ENCODE measurements around the gene TBC1D19.
"Not testable (repeated sequence)": the region's sequence is repeated elsewhere in the genome, so short reads cannot be mapped to it uniquely, and the experiment has no call there.

Gene TBC1D19

DNA sequence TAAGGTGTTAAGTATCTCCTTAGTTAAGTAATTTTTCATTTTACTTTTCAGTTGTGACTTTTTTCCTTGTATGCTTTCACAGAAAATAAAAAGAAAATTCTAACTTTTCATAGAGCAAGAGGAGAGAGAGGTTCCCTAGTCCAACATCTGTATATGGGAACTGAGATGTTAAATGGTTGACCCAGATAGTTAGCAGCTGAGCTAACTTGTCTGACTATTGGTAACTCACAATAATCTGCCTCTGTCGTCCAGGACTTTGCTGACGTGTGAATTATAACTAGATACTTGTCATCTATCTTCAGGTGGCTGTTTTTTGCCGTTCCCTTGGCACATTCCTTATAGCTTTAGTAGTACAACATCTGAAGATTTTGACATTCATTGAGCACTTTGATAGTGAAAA lies 29.9 kb downstream of the TBC1D19 start:
- no peak for TF ChIP-seq REST (IDR thresholded peaks at IDR 0.05; ENCODE audit: insufficient replicate concordance, low read depth)
- no peak for TF ChIP-seq POLR2AphosphoS5 (IDR thresholded peaks at IDR 0.05; ENCODE audit: low read depth)
- TF ChIP-seq GABPA (IDR thresholded peaks at IDR 0.05; ENCODE audit: low read depth): no peak
- TF ChIP-seq, protein P1, sequence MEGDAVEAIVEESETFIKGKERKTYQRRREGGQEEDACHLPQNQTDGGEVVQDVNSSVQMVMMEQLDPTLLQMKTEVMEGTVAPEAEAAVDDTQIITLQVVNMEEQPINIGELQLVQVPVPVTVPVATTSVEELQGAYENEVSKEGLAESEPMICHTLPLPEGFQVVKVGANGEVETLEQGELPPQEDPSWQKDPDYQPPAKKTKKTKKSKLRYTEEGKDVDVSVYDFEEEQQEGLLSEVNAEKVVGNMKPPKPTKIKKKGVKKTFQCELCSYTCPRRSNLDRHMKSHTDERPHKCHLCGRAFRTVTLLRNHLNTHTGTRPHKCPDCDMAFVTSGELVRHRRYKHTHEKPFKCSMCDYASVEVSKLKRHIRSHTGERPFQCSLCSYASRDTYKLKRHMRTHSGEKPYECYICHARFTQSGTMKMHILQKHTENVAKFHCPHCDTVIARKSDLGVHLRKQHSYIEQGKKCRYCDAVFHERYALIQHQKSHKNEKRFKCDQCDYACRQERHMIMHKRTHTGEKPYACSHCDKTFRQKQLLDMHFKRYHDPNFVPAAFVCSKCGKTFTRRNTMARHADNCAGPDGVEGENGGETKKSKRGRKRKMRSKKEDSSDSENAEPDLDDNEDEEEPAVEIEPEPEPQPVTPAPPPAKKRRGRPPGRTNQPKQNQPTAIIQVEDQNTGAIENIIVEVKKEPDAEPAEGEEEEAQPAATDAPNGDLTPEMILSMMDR (IDR thresholded peaks at IDR 0.05; ENCODE audit: insufficient read depth, low read length): no peak
- no peak for TF ChIP-seq SPI1 (IDR thresholded peaks at IDR 0.05; ENCODE audit: borderline replicate concordance, low read depth)
- no peak for DNase-seq (ENCODE audit: low read depth in 1 of 2, low spot score in 1 of 2)
- no peaks in the 10 kb centered on the region for H3K27me3 ChIP-seq (ENCODE audit: insufficient read depth, poor library complexity, severe bottlenecking)
- no peak overlapping the region for H3K27ac ChIP-seq (replicated peaks)
- H3K4me3 ChIP-seq (replicated peaks; ENCODE audit: insufficient read depth, low read length): no peak overlapping the region

GRCh38 chr4:26619784-26620183 lies 35.9 kb downstream of the TBC1D19 start:
- H3K27ac ChIP-seq (replicated peaks): no peak overlapping the region
- no peak for DNase-seq (ENCODE audit: low read depth in 1 of 2, low spot score in 1 of 2)
- TF ChIP-seq, protein P1 (IDR thresholded peaks at IDR 0.05; ENCODE audit: insufficient read depth, low read length): no peak
- TF ChIP-seq REST (IDR thresholded peaks at IDR 0.05; ENCODE audit: insufficient replicate concordance, low read depth) (no peak), SPI1 (IDR thresholded peaks at IDR 0.05; ENCODE audit: borderline replicate concordance, low read depth) (no peak), POLR2AphosphoS5 (IDR thresholded peaks at IDR 0.05; ENCODE audit: low read depth) (no peak), GABPA (IDR thresholded peaks at IDR 0.05; ENCODE audit: low read depth) (no peak)
- H3K27me3 ChIP-seq (ENCODE audit: insufficient read depth, poor library complexity, severe bottlenecking): no peaks in the 10 kb centered on the region
- no peak overlapping the region for H3K4me3 ChIP-seq (replicated peaks; ENCODE audit: insufficient read depth, low read length)

DNA sequence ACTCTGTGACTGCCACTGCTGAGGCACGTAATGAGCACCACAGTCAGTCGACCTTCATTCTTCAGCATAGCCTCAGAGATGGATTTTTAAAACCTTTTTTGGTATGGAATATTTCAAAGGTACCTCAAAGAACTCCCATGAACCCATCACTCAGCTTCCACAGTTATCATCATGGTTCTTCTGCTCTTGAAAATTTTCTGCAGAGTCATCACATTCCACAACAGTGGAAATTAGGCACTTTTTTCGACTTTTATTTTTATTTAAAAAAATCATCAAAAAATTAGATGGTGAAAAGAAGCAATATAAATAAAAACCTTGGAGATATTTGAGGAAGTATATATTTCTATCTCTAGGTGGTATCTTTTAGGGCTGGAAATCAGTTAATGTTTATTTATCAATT lies 37.5 kb downstream of the TBC1D19 start:
- Histone ChIP-seq H3K27ac (replicated peaks) (no peak overlapping the region), H3K4me3 (replicated peaks; ENCODE audit: insufficient read depth, low read length) (no peak overlapping the region), H3K27me3 (ENCODE audit: insufficient read depth, poor library complexity, severe bottlenecking) (no peaks in the 10 kb centered on the region)
- TF ChIP-seq GABPA (IDR thresholded peaks at IDR 0.05; ENCODE audit: low read depth): no peak
- DNase-seq (ENCODE audit: low read depth in 1 of 2, low spot score in 1 of 2): no peak

- peak in 1 of 2 experiments; percentile 26 for DNase-seq (ENCODE audit: low read depth in 1 of 2, low spot score in 1 of 2)
- peak overlapping the region; percentile 48 for H3K27ac ChIP-seq (replicated peaks)
- no peak for TF ChIP-seq SPI1 (IDR thresholded peaks at IDR 0.05; ENCODE audit: borderline replicate concordance, low read depth)
- no peak overlapping the region for H3K4me3 ChIP-seq (replicated peaks; ENCODE audit: insufficient read depth, low read length)
- no peaks in the 10 kb centered on the region for H3K27me3 ChIP-seq (ENCODE audit: insufficient read depth, poor library complexity, severe bottlenecking)
These were observed 39.0 kb downstream of the TBC1D19 start for GRCh38 chr4:26622913-26623312.

GRCh38 chr4:26626658-26627057 lies 42.8 kb downstream of the TBC1D19 start:
- H3K27me3 ChIP-seq (ENCODE audit: insufficient read depth, poor library complexity, severe bottlenecking); H3K4me3 ChIP-seq (replicated peaks; ENCODE audit: insufficient read depth, low read length); H3K27ac ChIP-seq (replicated peaks); DNase-seq (ENCODE audit: low read depth in 1 of 2, low spot score in 1 of 2): not testable (repeated sequence)
